ENCODE measurements around the gene CTAGE8.
"Not testable (repeated sequence)": the region's sequence is repeated elsewhere in the genome, so short reads cannot be mapped to it uniquely, and the experiment has no call there.

Gene CTAGE8

DNA sequence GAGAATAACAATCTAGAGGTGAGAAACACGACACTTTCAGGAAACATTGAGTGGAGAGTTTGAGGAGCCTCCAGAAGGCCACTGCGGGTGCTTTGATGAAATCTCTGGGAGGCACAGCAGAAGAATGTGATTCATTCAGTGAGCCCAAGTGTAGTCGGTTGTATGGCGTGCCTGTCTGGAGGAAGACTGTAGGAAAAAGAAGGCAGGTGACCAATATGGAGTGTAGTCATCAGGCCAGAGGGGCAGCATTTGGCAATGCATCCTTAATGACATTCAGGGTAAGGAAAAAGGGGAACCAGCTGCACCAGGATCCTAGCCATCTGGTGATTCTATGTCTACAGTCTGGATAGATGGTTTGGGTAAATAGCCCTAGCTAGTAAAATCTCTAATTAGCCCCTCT lies 16.8 kb downstream of the CTAGE8 start:
- DNase-seq, result not testable (repeated sequence)

DNA sequence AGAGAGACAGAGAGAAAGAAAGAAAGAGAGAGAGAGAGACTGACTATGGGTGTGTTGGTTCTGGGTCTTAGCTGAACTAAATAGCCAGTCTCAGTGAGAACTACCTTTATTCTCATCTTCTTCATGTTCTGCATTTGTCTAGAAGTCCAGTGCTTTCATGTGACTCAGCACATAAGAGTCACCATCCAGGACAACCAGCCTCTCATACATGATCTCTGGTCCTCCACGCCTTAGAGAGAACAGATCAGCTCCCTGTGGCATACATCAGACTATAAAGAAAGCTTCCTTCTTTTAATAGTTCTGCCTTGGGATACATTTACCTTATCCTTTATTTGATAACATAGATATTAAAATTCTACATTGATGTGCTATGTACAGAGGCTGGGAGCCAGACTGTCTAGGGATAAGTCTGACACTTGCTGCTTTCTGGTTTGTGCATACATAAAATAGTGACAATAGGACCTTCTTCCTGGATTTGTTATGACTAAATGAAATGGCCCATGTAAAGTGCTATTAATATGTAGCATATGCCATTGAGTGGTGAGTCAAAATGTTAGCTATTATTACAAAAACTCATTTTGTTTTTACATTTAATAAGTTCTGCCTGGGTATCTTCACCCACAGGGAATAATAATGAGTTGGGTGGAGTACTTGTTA lies 21.3 kb downstream of the CTAGE8 start:
- DNase-seq, result not testable (repeated sequence)

DNA sequence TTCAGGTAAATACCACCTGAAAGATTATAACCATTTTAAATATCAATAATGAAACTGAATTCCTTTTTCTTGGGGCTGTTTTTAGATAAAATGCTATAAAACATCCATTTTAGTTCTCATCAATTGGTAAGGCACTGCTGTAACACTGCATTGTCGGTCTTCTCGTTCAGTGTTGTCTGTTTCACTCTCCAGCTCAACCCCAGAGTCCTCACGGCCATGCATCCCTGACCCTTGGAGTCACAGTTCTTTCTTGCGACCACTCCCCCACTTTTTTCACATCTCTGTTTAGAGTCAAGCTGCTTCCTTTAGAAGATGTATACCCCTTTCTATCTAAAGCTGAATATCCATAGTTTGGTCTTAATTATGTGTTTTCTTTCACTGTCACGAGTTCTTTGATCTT lies 22.1 kb downstream of the CTAGE8 start:
- DNase-seq, result not testable (repeated sequence)

DNA sequence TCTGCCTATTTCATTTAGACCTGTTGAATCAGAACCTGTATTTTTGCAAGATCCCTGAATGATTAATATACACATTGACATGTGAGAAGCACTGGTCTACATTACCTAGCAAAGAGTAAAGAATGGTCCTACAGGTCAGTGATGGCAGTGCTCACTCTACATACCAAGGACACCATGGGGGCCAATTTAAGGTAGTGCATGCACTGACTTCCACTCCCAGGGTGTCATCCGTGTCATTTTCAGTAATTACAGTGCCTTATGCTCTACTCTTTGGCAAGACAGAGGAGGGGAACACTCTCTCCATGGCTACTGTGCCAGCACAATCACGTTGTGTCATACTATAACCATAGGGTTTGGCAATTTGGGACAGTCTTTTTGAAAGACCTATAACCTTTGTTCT lies 23.7 kb downstream of the CTAGE8 start:
- DNase-seq, result not testable (repeated sequence)

DNA sequence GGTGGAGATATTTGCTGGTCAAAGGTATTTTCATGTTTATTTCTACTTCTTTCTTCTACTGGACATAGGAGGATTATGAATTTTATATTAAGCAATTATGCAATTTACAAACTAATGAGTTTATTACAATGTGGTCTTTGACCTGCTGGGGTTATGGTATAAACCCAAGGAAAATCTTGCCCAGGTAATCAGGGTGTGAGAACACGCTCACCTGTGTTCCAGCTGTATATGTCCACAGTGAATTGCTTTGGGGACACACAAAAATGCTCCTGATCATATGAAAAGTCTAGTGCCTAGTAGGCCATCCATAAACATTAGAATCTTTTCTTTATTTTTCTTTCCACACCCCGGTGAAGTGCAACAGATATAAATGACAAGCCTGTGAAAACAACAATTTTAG lies 29.7 kb downstream of the CTAGE8 start, which contains the start of gene OR2A42:
OR2A42 (minus strand) TSS at position 241 of the 400 bp plus-strand sequence. CDS start 6,762 bp downstream, outside the sequence.
- DNase-seq, result not testable (repeated sequence)

DNA sequence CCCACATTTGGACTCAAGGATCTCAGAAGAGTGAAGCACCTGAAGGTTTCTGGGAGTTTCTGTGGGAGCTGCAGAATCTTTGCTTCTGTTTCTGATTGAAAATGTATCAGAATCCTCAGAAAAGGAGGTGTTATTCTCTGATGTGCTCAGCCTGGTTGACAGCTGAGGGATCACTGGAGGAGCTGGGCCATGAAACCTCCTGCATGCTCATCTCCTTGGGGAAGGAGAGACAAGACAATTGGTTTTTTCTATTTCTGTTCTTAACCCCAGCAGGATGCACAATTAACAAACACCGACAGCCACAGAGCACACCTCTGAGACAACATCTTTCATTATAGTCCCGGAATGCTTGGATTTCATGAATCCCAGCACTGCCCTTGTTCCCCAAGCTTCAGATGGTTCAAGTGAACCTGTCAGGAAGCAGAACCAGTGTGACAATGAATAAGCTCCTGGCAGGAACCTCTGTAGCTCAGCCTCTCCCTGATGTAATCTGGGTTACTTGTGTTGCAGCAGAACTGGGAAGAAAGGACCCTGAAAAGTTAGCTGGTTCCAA lies 30.5 kb downstream of the CTAGE8 start:
- DNase-seq, result not testable (repeated sequence)

DNA sequence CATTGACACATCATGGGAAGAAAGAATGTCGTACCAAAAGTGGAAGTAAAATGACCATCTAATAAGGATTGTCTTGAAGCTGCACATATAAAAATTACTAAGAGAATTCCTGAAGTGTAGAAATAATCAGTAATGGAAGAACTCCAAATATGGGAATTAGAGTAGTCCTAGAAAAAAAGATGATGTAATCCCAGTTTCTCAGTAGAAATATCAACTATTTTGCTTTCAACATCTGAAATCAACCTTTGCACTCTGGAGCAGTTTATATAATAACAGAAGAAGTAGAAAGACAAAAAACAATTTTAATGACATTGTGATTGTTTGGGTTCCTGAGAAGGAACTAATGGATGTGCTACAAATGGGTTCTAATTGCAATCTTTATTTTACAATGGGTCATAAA lies 36.0 kb downstream of the CTAGE8 start:
- DNase-seq, result not testable (repeated sequence)

DNA sequence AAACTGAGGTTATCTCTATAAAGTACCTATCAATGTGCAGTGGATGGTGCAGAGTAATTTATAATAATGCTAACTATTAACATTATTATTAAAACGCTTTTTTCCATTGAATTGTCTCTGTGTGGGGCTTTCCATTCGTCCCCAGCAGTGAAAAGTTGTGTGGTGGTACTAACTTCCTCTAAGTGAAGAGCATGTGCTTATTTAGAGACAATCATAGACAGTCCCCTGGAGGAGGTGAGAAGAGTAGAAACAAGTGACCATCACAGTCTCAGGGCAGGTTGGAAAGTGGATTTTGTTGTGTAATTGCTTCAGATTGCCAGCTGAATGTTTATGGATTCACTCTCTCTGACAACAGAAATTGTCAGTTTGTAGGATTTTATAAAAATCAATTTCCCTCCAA lies 38.1 kb downstream of the CTAGE8 start:
- not testable (repeated sequence) for DNase-seq

DNA sequence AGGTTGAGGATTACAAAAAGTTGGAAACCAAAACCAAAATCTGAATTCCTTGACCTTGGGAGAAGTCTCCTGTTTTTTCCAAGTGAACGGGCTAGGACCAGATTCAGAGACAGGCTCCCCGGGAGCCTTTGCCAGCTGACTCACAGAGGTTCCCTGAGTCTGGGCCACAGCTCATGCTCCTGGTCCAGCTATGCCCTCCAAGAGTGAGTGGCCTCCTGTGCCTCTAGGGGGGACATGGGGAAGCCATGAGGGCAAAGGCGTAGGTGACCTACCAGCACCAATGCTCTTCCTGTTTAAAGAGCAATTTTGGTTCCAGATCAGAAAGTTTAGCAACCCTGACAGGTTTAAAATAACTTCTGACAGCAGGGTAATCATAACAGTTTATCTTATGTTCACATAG lies 40.3 kb downstream of the CTAGE8 start:
- not testable (repeated sequence) for DNase-seq

DNA sequence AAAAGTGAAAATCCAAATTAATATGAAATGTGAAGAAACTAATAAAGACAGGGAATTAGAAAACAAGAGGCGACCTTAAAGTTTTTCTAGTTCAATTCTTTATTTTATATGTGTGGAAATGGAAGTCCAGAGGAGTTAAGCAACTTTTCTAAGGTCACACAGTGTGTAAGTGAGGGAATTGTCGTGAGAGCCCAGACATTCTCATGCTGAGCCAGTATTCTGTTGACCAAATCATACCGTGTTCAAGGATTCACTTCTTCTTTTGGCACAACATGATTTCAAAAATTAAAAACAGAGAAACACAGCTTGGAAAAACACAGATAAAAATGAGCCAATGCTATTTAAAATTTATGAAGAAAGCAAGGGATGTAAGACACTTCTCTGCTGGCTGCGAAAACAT lies 42.2 kb downstream of the CTAGE8 start:
- DNase-seq, result not testable (repeated sequence)

DNA sequence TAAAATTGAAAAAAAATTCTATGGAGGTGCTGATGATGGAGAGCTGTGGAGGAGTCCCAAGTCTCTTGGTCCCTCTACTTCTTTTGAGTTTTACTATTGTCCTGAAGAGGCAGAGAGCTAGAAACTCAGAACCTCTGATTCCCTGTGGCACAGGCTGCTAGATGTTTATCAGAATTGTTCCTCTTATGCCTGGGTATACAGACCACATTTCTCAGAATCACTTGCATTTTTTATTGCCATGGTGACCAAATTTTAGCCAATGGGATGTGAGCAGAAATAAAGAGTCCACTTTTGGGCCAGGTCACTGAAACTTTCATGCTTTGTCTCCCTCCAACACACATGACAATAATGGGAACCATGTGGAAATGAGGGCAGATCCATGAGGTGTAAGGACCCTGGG lies 45.4 kb downstream of the CTAGE8 start:
- not testable (repeated sequence) for DNase-seq

DNA sequence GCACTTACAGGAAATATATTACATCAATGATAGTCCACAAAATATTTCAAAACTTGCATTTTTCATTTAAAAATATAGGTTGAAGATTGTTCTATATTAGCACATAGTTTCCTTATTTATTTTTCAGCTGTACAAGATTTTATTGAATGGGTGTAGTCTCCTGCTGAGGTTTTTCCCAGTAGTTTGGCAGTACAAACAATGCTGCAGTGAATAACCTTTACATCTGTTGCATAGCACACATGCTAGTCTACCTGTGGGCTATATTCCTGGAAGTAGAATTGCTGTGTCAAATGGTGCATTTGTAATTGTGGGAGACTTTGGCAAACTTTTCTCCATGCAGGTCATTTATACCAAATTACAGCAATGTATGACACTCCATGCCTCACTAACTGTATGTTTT lies 48.6 kb downstream of the CTAGE8 start:
- not testable (repeated sequence) for DNase-seq

DNA sequence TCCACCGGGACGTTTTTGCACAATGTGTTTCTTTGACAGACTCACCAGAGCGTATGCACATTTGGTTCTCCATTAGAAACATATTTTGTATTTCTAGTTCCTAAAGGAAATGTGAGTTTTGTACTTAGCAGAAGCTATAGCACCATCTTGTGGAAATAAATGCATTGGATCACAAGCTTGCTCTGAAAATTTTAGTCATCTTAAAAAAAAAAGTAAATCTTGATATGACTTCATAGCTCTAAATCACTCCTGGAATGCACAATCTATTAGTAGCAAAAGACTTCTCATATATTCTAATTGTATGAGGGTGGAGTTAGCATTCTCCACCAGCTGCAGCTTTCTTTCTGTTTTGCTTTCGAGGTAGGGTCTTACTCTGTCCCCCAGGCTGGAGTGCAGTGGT lies 49.9 kb downstream of the CTAGE8 start:
- not testable (repeated sequence) for DNase-seq

DNA sequence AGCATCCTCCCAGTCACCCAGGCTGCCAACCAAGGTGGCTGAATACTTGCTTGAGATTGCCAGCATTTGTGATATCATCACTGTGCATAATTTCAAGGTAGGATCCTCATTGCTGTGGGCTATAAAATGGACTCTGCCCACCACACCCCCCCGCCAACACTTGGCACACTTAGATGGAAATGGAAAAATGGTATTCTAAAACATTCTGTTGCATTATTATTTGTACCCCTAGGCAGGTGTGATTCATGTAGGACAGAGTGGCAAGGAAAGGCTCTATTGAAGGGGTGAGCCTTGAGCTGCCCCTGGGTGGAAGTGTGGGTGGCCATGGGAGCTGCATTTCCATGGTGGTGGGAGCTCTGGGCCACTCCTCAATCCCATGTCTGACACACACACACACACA lies 50.5 kb downstream of the CTAGE8 start:
- not testable (repeated sequence) for DNase-seq

DNA sequence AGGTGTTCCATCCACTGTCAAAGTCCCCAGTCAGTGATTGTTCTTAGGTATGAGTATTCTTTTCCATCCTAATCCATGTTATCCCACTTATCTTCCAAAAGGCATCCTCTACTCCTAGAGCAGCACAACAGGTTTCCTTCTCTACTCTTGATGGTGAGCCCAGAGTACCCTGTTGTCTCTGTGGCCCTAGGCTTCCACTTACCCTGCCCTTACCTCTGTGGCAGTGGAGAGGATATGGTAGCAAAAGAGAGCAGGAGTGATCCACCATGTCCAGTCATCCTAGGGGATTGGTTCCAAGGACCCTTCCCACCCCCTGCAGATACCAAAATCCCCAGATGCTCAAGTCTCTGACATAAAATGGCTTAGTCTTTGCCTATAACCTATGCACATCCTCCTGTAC lies 51.9 kb downstream of the CTAGE8 start:
- DNase-seq, result not testable (repeated sequence)

All from activated T-cell treated with anti-CD3 and anti-CD28 coated beads, Interleukin-2, amount 50 U/mL, for 1 hour (primary cell).